Astrocyte of the cerebellum (primary cell): Measurements from ENCODE around the gene WDR89.

ENCODE experiments used
- DNase-seq: peaks from one replicate; pipeline ENCODE4 v3.0.0-alpha.2; 2011; ENCODE audit warnings: low read depth
- H3K4me3 ChIP-seq: 2 replicates; pipeline ENCODE4 v1.5.1; 2011; ENCODE audit warnings: mild to moderate bottlenecking, low read depth, low read length, moderate library complexity
- CTCF ChIP-seq: IDR thresholded peaks from 2 replicates; pipeline ENCODE4 v1.5.1; 2012; ENCODE audit warnings: low read length, low read depth, moderate library complexity, mild to moderate bottlenecking; ENCODE audit errors: missing control alignments
- in situ Hi-C: cut with HindIII; loops from 2 replicates; pipeline ENCODE4 v1.10.0; 2017; ENCODE audit warnings: low sequenced_read_pairs

The WDR89 gene

GRCh38 chr14:63555572-63555971 lies 86.1 kb downstream of the WDR89 start:
- DNase-seq, result no peak
- no peak overlapping the region for H3K4me3 ChIP-seq
- no peak for TF ChIP-seq CTCF
- in situ Hi-C loops, result no loop called here

GRCh38 chr14:63551332-63551731 lies 90.3 kb downstream of the WDR89 start:
- in situ Hi-C loops, result no loop called here
- H3K4me3 ChIP-seq, result no peak overlapping the region
- no peak for TF ChIP-seq CTCF
- DNase-seq, result no peak

- H3K4me3 ChIP-seq, result no peak overlapping the region
- in situ Hi-C loops, result no loop called here
- DNase-seq, result no peak
- no peak for TF ChIP-seq CTCF
Measured at GRCh38 chr14:63547798-63548335, 93.8 kb downstream of the WDR89 start.
